Activated CD4-positive, alpha-beta T cell treated with anti-CD3 and anti-CD28 coated beads, Interleukin-2, amount 50 U/mL, for 1 hour (primary cell): ENCODE data around the gene KL.

Experiments used
- DNase-seq: peaks from one replicate; pipeline ENCODE4 v3.0.0-alpha.2; 2020

KL gene

GRCh38 chr13:33006134-33006533 is 10.1 kb upstream of the KL start:
- no peak for DNase-seq

GRCh38 chr13:33006638-33007037 is 9.6 kb upstream of the KL start:
- no peak for DNase-seq

DNA sequence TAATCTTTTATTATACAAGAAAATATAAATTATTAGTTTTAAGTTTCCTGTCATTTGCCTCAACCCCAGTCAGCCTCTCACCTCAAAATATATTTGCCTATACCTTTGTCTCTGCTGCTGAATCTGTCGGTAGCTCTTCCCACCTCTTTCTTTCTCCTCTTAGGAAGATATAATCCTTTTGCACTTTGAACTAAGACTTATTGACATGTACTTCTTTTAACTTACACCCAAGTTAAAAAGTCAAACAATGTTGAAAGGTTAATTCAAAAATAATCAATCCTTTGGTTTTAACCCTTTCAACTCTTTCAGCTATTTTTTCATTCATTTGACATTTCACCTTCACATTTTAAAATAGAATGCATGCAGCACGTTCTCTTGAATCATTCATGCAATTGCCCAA is 9.0 kb upstream of the KL start:
- DNase-seq = no peak

DNA sequence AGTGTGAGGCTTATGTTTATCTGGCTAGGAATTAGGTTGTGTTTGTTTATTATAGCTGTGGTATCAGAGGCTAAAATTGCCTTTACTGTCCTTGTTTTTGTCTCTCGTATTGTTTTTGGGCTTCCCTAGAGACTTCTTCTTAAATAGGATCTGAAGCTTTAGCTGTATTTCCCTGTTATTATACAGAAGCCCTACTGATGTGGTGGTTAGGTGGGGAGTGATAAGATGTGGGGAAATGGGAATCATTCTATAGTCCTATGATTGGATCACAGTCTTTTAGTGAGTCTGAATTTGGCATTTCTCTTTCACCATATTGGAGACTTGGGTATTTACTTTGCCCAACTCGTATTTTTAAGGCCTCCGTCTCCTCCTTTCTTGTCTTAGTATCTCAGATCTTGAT is 8.3 kb upstream of the KL start:
- no peak for DNase-seq

DNA sequence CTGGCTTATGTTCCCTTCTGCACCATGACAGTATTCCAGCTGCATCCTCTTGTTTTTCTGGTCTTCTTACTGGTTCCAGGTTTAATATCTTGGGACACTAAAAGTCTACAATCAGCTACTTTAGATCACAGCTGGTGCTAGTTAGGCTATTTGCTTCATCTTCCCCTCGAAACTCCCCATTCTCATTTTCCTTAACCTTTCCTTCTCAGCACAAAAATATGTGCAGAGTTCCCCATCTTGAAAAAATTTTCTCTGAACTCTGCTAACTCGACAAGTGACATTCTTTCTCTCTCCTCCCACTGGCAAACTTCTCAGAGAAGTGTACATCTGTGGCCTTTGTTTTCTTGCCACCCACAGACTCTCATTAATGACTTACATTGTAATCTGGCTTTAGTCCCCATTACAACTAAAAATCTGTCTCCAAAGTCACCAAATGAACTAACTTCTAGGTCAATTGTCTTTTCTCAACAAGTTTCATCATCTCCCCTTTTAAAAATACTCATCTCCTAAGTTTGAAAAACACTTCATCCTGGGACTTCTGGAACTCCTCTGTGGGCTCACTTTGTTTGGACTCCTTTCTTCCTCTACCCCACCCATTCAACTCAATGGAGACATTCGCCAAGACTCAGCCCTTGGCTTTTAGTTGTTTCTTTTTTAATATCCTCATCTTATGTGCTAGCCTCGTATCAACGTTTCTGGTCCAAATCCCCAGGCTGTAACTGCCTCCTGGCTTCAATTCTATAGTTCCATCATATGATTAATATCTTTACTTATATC is 7.1 kb upstream of the KL start:
- no peak for DNase-seq

DNA sequence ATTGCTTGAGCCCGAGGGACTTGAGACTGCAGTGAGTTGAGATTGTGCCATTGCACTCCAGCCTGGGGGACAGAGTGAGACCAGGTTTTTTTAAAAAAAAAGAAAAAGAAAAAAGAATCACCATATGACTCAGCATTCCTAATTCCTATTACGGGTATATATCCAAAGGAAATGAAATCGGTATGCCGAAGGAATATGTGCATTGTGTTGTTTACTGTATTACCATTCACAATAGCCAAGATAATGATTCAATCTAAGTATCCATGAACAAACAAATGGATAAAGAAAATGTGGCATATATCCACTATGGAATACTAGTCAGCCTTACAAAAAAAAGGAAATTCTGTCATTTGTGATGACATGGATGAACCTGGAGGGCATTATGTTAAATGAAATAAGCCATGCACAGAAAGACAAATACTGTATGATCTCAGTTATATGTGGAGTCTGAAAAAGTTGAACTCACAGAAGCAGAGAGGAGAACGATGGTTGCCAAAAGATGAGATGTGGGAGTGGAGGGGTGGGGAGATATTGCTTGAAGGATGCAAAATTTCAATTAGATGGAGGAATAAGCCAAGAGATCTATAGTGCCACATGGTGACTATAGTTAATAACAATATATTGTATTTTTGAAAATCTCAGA is 4.3 kb upstream of the KL start:
- DNase-seq = no peak

GRCh38 chr13:33014291-33014690 is 1.9 kb upstream of the KL start:
- DNase-seq = no peak

DNA sequence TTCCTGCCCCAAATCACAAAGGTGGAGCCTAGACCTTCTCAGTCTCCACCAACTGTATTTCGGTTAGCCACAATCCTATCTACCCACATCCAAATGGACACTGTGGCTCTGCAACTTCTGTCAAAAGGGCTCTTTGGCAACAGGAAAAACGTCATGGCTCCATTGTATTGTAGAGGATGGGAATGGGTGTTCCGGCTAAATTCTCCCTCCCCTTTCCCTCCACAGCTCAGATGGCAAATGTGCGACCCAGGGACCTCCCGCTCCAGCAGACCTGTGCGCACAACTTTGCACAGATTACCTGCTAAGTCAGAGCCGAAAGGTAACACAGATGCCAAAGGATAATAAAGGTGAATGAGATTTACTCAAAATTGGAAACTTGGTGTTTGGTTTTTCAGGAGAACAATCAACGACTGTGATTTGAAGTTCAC is 968 bp upstream of the KL start:
- DNase-seq = no peak

DNA sequence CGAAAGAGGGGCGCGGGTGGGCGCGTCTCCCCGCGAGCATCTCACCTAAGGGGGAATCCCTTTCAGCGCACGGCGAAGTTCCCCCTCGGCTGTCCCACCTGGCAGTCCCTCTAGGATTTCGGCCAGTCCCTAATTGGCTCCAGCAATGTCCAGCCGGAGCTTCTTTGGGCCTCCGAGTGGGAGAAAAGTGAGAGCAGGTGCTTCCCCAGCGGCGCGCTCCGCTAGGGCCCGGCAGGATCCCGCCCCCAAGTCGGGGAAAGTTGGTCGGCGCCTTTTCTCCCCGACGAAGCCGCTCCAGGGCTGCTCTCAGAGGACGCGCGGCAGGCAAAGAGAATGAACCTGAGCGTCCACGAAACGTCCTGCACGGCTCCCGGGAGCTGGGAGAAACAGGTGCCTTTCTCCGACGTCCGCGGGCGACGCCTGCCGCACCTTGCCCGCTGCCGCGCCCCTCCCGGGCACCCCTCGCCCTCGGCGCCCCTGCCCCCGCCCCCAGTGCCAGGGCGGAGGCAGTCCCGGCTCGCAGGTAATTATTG is 366 bp upstream of the KL start:
- no peak for DNase-seq

DNA sequence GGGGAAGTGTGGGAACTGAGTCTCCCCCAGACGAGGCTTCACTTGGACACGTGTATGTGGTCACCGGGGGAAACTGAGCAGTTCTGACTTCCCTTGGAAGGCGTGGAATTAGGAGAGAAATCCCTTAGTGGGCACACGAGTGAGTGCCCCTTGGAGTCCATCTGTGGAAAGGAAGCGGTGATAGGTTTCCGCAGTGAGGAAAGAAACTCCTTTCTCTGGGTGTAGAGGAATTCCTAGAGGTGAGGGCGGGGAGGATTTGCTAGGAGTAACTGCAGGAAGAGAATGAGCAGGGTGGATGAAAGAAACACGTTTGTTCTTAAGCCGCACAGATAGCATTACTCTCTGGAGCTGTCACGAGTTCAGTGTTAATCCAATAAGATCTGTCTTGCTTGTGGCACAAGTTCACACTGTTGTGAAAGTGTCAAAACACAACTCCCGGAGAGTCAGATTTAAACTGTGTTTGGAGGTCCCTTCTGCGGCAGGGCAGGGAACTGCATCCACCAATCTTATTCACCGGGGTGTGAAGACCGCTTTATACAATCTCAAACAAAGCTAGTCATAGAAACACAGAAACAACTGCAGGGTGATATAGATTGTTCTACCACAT is 1.2 kb downstream of the KL start:
- DNase-seq = no peak

GRCh38 chr13:33018886-33019285 is 2.7 kb downstream of the KL start:
- DNase-seq = no peak

- no peak for DNase-seq
These were observed 6.8 kb downstream of the KL start for GRCh38 chr13:33022986-33023385.

DNA sequence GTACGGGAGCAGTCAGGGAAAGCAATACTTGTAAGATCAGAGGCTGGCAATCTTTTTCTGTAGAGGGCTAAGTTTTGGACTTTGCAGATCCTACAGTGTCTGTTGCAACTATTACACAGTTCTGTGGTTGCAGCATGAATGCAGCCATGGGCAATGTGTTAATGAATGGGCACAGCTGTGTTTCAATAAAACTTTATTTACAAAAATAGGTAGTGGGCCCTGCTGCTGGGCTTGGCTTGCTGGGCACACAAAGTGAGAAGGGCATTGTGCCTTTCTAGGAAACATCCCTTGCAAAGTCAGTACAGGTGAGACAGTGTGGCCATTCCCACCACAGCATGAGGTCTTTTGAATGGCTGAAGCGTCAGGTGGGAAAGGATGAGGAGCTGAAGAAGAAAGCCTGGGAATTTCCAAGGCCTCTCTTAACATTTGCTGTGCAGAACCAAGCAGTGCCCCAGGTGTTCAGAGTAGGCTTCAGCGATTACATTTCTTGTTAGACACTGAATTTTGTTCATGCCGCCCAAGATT is 9.1 kb downstream of the KL start:
- DNase-seq = no peak

GRCh38 chr13:33026489-33027152 is 10.4 kb downstream of the KL start:
- no peak for DNase-seq

- no peak for DNase-seq
These were observed 12.4 kb downstream of the KL start for GRCh38 chr13:33028620-33029019.

DNA sequence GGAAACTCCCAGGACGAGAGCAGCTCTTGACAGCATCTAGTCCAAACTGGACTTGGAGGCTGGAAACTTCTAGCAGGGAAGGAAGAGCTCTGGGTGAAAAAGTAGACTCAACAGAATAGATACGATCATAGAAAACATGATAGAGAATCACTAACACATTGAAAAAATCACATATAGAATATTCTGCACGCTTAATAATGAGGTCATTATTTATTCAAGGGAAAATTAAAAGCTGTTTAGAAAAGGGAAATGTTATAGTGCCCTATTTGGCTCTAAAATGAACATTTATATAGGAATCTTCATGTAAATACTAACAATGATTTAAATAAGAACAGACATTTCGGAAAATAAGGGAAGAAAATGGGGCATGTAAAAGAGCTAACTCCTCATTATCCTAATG is 15.1 kb downstream of the KL start:
- DNase-seq = no peak

- no peak for DNase-seq
These were observed 15.9 kb downstream of the KL start for GRCh38 chr13:33032037-33032625.

DNA sequence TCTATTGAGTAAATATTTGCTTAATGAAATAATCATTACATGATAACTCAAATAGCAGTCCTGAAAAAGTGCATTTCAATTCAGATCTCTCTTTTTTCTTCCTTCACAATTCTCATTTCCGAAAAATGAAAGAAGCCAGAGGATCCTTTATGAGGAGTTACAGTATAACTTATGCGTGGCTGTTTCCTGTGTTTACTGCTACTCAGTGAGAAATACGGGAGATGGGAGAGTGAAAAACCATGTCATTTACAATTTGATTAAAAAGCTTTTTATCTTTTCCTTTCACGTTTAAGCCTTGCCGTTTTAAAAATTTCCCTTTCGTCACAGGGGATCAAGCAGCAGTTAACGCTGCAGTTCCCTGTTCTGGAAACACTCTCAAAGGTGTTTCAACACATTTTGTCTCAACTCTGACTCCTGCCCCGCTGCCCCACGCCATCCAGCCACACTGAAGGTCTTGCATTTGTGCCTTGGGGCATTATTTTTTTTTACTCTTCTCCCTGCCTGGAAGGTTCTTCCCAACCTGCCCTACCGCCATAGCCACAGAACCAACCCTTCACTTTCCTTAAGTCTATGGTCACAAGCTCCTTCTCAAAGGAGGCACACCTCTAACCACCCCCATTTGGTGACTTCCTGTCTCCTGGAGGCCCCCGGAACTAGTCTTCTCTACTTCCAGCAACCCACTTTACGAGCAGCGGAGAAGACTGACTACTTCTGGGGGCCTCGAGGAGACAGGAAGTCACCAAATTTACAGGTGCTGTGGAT is 17.0 kb downstream of the KL start:
- no peak for DNase-seq

DNA sequence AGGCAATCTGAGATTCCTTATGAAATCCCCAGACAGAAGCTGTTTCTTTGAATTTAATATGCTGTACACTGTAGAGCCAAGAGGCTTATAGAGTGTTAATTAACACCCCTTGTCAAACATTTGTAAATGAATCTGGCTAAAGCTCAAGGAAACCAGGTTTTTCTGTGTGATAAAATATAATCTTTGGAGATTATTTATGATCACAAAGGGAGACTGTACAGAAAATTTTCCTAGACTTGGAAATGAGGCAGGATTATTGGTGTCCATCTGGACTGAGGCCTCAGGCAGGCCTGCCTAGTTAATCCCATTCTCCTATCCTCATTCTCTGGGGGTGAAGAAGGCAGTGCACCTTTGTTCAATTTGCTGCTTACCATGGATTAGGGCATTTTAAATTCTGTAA is 17.8 kb downstream of the KL start:
- DNase-seq = no peak

DNA sequence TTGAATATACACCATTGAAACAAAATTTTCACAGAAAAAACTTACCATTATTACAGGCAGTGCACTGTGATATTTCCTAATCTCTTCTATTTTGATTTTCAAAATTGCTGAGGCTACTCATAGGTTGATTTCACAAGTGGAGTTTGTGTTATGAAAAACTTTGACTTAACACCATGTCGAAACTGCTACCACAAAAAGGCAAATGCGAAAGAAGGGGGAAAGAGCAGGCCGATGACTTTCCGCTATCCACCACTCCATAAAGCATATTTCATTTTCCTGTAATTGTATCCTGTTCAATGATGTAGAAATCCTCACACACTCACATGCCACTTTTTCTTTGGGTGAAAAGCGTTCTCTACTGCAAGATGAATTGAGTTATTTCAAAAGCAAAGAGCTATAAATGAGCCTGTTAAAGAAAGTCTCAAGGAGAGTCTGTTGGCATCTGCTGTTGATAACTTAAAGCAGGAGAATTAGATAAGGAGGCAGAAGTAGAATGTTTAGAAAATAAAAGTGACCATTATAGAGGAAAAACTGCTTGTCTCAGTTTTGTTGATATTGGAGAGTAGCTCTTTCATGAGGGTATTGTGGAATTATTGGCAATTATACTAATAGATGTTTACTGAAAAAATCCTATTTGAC is 18.8 kb downstream of the KL start:
- DNase-seq = no peak

DNA sequence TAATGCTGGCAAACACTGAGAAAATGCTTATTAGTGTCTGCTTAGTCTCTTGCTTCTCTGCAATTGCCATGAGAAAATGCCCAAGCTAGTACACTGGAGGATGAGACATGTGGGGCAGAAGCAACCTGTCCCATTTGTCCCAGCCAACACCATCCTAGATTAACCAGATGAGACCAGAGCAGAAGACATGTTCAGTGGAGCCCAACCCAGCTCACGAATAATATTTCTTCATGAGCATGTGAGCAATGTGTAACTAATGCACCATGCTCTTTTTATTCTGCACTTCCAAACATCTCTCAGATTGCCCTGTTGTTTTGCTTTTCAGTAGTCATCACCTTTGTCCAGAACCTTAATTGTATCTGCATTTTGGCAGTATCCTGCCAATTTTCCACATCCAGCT is 21.4 kb downstream of the KL start:
- no peak for DNase-seq

- no peak for DNase-seq
These were observed 23.9 kb downstream of the KL start for GRCh38 chr13:33040090-33040489.
